GM21447 (cell line): Measurements from ENCODE around the gene CLUH.

Source experiments
- ATAC-seq: cut with Tn5 transposase; IDR thresholded peaks from one replicate; pipeline ENCODE4 v1.9.1; 2021; ENCODE audit not compliant: unreplicated experiment

The CLUH gene

DNA sequence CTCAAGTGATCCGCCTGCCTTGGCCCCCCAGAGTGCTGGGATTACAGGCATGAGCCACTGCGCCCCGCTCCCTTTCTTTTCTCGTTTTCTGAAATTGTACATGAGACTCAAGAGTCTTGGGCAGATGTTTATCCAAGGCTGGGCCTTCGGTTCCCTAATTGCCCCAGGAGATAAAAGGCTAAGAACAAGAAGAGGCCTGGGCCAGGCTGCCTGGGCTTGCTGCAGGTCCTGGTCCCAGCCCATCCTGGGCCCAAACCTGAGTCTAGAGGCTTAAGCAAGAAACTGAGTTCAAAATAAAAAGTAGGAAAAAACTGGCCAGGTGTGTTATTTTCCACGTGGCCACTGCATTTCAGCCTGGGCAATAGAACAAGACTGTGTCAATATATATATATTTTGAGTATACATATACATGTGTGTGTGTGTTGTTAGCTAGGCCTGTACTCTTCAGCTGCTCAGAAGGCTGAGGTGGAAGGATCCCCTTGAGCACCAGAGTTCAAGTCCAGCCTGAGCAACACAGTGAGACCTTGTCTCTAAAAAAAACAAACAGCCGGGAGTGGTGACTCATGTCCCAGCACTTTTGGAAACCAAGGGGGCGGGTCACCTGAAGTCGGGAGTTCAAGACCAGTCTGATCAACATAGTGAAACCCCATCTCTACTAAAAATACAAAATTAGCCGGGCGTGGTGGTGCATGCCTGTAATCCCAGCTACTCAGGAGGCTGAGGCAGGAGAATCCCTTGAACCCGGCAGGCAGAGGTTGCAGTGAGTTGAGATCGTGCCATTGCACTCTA lies 6.8 kb upstream of the CLUH start:
- no peak for ATAC-seq

DNA sequence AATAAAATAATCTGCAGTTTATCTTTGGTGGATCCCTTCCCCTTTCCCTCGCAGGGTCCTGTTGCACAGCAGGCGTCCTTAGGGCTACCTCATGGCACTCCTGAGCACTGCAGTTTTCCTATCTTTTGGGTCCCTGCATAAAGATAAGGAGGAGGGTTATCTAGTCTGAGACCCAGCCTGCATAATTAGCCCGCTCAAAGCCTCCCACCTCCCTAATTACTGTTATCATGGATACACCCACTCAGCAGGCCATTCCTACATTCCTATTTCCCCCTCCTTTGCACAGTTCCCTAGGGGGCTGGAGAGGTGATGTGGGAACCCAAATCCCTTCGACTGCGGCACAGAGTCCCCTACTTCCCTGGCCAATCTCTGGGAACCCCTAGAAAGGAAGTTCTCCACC lies 5.1 kb upstream of the CLUH start:
- ATAC-seq, result no peak

DNA sequence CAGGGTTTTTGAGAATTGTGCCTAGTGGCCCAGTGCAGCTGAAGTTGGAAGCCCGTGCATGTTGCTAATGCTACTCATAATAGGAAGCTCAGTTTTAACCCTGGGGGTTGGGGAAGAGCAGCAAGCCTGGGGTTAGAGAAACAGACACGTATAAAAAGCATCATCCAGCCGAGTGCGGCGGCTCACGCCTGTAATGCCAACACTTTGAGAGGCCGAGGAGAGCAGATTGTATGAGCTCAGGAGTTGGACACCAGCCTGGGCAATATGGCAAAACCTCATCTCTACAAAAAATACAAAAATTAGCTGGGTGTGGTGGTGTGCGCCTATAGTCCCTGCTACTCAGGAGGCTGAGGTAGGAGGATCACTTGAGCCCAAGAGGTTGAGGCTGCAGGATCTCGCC lies 2.3 kb upstream of the CLUH start:
- no peak for ATAC-seq

DNA sequence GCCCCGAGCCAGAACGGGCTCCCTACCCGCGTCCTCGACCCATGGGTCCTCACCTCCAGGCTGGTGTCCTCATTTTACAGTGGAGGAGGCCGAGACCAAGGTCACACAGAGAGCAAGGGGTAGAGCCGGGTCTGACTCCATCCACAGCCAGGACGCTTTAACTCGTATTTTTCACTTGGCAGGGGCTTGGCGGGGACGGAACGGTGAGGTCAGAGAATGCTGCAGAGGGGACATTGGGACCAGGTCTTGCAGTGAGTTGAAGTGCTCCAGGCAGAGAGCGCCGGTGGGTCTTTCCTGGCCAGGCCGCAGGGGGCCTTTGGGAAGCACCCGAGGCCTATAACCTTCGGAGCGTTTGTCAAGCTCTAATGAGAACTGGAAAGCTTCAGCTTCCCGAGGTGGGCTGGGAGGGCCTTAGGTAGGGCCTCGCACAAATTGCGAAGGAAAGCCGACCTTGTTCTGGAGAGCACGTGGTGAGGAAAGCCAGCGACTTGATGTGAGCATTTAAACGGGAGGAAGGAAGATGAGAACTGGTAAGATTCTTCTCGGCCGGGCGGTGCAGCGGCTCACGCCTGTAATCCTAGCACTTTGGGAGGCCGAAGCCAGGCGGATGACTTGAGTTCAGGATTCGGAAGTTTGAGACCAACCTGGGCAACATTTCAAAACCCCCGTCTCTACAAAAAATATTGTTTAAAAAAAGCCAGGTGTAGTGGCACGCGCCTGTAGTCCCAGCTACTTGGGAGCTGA lies 908 bp upstream of the CLUH start:
- ATAC-seq, result no peak

DNA sequence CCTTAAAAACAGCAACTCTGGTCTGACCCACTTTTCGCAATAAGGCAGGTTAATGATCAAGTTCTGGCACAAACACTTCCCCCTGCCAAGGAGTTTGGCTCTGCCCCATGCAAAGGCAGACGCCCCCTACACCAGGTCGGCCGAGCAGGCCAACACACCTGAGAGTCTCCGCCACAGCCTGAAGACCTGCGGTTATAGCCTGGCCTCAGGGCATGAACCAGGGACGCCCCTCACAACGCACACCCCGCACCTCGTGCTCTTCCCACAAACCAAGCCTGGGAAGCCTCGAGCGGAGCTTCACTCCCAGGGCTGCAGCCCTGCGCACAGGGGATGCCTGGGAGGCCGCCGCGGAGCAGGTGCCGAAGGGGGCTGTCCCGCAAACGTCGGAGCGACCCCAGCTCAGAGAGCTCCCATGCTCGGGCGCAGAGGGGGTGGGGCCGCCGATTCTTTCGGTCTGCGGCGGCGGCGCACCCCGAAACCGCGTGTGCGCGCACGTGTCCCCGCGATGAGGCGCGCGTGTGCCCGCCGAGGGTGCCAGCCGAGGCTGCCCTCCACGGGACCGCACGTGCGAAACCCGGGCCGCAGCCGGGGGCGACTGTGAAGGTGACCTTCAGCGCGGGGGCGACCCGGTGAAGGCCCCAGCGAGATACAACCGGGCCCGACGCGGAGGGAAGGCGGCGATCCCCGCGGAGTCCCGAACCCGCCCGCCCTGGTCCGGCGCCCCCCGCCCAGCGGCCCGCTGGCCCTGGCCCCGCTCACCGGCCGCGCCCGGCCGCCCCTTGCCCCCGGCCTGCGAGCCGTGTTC lies 559 bp downstream of the CLUH start:
- no peak for ATAC-seq

DNA sequence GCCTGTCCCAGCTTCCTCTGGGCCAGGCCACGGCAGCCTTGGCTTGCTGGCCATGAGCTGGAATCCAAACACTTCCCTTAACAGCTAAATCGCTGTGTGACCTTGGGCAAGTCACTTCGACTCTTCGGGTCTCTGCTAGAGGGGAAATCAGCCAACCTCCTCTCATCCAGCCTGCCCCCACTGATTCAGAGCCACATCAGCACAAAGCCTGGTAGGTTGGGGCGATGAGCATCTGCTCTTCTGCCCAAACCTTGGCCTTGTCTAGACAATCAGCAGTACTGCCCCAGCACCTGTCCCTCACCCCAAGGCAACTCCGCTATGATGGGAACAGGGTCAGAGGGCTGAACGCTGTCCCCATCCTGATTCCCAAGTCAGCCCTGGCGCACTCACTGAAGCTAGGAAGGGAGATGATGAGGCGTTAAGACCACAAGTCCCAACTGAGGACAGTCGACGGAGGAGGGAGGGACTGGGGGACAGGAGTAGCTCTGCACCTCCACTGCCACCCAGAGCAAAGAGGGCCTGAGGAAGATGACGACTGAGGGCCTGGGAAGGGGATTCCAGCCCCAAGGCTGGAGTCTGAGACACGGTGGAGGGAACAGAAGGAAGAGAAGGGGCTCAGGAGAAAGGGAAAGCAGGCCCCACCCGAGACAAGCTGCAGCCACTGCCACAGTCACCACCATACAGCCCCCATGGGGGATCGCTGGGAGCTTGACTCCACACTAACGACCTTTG lies 1.3 kb downstream of the CLUH start:
- ATAC-seq, result no peak

DNA sequence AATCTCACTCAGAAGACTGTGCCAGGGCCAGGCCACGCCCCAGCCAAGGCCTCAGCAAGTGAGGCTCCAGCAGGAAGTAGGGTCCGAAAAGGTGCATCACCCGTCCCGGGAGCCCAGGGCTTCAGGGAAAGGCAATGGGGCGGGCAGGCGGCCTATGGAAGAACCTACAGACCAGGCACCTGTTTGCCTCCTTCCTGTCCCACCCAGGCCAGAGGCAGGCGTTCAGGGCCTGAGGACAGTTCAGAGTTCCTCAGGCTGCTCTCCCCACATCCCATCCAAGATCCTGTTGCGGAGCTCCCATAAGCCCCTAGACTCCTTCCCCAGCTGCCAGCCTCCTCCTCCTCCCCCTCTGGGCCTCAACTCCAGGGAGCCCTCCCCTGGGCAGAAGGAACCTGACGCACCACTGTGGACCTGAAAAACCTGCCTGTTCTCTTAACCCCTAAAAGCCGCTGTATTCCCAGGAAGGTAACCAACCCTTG lies 2.3 kb downstream of the CLUH start:
- peak; percentile 38 for ATAC-seq

DNA sequence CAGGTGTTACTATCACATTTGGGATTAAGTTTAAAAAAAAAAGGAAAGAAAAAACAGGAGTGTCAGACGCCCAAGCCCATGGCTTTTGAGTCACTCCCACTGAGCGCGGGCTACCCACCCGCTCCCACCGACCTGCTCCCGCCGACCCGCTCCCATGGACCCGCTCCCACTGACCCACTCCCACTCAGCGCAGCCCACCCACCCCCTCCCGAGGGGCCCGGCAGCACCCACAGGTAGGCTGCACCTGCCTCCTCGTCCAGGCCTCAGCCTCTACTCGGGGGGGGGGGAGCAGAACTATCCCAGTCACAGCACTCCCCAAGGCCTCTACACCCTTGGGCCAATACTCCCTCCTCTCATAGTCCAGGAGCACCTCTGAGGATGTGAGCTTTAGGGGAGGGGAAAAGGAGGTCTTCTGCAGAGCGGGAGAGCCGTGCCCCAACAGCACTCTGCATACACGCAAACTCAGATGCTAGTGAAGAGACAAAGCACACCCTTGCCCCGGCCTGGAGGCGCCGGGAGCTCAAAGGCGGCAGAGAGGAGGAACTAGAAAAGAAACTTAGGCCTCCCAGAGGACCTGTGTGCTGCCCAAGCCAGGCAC lies 2.9 kb downstream of the CLUH start:
- no peak for ATAC-seq

DNA sequence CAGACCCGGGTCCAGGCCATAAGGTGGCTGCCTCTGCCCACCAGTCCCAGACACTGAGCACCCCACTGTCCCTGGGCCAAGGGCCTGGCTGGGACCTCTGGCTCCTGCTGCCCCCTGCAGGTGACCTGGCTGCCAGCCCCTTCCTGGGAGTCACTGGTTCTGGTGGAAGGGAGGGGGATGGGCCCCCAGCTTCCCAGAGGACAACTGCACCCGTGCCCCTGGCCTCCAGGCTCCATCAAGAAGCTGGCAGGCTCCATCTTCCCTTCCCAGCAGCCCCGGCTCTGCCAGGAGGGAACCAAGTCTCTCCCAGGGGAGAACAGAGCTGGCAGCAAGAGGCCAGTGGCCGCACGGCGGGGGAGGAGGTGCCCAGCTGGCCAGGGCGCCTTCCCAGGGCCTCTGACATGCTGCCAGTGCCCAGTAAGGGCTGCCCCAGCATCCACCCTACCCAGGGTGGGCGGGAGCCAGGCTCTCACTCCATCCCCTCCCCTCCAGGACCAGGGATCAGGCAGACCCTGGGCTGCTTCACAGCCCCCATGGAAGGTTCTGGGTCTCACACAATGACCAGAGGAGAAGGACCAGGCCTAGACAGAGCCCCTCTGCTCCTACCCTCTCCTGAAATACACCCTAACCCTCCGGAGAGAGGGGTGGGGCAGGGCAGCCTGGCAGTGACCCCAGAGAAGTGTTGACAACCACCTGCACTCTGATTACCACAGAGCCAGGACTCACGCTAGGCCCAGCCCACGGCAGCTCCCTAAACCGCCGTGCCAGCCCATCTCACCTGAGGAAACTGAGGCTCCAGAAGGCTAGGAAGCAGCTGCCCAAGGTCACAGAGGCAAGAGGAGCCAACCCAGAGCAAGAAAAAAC lies 3.6 kb downstream of the CLUH start:
- no peak for ATAC-seq

DNA sequence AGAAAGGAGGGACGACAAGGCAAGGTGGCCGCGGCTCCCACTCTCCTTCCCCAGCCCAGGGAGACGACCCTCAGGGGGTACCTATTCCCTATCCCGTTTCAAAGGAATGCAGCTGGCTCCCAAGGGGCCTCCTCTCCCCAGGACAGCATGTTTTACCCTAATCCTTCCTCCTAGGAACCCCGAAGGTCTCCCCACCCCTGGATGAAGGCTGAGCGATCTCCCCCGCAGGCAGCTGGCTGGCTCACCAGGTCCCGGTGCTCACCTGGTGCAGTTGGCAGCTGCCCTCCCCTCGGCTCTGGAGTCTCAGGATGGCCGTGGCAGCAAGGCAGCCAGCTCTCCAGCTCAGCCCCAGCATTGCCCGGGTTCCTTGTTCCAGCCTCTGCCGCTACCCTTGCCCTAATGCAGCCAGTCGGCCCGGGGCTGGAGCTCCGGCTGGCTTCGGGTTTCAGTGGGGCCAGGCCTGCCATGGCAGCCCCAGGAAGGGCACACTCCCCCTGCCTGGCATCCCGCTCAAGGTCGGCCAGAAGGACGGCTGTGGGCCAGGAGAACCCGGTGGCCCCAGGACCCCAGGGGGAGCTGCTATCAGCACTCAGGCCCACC lies 4.6 kb downstream of the CLUH start:
- ATAC-seq, result no peak

DNA sequence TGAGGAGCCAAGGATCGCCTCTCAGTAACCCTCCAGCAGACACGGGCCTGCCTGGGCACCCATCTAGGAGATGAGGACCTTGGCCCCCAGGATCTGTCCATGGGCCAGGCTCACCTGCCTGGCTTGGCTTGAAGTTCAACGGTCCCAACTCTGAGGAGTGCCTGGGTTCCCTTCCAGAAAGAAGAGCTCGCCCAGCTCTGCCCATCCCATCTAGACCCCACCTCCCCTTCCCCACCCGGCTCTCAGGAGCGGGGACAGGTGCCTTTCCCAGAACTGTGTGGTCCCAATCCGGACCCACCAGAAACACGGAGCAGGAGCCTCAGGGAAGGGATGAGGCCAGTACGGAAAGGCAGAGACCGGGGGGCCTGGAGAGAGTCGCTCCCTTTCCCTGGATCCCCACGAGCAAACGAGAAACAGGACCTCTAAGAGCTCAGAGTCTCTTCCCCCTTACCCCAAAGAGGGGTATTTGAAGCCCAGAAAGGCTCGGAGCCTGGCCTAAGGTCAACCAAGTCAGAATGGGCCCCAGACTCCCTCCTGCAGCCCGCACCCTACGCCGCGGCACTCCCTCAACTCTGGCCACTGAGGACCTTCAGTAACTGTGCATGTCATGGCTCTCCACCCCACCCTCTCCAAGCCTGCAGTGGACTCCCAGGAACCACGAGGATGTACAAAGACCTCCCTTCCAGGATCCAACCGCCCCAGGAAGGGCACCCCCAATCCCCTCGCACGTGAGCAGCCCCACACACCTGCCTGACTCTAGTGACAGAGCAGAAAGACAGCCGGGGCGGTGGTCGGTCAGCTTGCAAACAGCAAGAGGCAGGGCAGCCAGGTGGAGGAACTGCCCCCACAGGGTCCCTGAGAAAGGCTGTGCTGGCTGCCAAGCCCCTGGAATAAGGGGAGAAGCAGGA lies 5.4 kb downstream of the CLUH start:
- ATAC-seq, result no peak

DNA sequence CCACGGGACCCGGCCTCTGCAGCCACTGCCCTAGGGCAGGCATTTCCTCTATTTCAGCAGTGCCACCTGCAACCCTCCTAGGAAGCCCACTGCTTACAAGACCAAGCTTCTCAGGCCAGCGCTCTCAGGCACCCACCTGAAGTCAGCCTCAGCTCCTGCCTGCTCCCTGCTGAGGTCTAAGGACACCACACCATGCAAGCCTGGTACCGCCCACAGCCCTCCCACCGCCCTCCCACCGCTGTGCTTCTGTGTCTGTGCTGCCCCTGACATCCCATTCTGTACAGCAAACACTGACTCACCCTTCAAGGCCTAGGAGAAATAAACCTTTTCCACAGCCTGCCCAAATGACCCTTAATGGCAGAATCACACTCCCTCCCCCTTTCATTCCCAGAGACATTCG lies 6.3 kb downstream of the CLUH start:
- no peak for ATAC-seq

DNA sequence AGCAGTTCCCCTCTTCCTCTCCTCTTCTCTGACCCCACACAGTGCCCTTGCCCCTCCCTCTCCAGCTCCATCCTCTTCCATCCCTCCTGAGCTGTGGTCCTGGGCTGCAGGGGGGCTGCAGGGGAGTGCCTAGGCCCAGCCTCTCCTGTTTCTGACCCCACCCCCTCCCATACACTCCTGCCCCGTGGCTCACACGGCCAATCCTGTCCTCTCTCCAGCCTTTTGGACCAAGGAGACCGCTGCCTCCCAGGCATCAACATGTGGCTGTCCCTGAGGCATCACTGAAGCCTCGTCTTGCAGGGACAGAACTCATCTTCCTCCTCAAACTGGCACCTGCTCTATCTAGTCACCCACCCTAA lies 6.7 kb downstream of the CLUH start:
- no peak for ATAC-seq

DNA sequence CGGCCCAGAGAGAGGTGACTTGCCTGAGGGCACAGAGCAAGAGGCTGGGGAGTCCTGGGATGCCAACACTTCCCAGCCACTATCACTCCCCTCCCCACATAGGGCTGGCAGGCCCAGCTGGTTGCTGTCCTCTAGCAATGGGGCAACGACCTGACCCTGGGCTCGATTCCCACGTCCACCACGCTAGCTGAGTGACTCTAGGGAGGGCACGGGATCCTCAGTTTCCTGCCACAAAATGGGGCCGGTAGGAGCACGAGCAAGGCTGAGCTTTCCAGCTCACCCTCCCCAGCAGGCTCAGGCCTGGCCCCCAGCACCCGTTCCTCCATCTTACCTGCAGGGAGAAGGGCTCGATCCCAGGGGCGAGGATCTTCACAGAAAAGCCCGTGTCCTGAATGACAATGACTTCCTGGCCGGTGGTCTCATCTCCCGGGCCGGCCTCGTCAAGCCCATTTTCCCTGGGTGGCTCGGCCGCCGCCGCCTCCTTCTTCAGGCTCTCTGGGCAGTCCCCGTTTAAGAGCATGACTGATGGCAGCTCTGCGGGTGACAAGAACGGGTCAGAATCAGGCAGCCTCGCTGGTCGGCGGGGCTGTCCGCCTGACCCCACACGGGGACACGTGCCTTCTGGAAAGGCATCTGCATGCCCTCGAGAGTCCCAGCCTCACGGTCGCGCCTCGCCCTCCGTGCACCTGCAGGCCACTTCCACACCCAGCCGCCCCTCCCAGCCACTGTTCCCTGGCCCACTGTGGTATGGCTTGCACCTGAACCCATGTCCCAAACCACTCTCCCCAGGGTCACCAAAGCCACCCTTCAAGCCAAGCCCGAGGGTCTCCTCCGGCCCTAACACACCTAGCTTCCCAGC lies 7.3 kb downstream of the CLUH start:
- ATAC-seq, result no peak

DNA sequence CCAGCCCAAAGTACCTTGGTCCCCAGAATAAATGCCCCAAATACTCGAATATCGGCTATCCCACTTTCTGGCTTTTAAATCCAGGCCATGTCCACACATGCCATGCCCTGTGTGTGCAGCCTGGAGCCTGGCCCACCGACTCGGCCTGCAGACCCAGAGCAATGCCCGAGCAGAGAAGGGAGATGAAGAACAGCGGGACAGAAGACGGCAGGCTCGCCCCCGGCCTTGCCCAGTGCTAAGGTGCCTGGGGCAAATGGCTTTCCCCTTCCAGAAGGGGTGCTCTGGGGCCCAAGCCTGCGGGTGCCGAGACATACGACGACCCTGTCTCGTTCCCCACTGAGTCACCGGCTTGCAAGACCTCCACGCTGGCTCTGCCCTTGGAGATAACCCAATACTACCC lies 8.0 kb downstream of the CLUH start:
- ATAC-seq, result no peak

DNA sequence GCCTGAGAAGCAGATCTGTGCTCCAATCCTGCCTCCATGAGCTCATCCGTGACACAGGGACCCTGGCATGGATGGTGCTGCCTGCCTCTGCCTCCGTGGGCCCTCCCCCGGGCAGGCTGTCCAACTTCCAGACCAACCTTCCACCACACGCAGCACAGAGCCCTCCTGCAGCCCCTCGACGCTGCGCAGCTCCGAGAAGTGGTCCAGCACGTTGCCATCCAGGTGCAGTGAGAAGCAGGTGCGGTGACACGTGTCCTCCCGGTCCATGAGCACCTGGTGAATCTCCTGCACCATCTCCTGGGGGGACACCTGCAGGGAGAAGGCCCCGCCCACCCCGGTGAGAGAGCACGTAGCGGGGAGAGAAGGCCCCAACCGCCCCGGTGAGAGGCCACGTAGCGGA lies 8.4 kb downstream of the CLUH start:
- no peak for ATAC-seq

DNA sequence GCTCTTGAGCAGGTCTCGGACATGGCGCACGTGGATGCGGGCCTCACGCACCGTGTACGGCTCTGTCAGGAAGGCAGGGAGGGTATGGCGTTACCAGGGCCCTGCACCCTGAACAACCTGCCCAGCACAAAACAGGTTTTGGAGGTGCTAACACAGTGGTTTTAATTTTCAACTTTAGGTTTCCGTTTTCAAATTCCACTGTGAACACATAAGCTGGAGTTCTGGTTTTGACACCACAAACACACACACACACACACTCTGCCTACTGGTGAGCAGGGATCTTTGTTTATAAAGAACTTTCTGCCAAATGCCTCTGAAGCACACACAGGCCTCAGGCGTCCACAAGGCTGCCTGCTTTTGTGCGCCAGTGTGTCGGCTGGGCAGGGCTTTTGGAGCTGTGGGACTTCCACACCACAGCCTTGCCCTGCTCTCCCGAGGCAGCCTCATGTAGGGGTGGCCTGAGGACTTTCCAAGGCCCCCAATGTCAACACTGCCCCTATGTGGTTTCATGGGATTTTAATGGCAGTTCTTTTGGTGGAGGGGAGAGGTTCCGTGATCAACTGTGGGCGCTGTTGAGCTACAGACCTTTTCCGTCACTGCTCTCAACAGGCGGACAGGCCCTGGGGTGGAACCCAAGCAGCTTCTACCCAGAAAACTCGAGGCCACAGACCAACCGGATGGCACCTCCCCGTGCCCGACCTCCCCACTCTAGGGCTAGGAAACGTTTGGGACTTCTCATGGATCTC lies 9.4 kb downstream of the CLUH start:
- no peak for ATAC-seq
